Measurements from ENCODE around the gene PRKN. TPM values are rescaled to one million over a fixed set of nuclear protein-coding genes. Genes with fewer than 3 reads are reported as not detected.

PRKN gene
- total RNA-seq, 1 experiment from 2014 or later: 1.2 TPM

- ChIA-PET CTCF (no interaction called here), POLR2A (ENCODE audit: low non-redundant PET) (no interaction called here)
- Histone ChIP-seq H3K36me3 (ENCODE audit: insufficient read depth, low read length, poor library complexity, severe bottlenecking) (no peaks in the 10 kb centered on the region), H3K4me1 (ENCODE audit: insufficient read depth, low read length, poor library complexity, severe bottlenecking) (no peaks in the 10 kb centered on the region), H3K27me3 (replicated peaks; ENCODE audit: insufficient read depth, low read depth, low read length, poor library complexity) (no peaks in the 10 kb centered on the region), H3K9me3 (ENCODE audit: low read depth, low read length, poor library complexity, severe bottlenecking) (no peaks in the 10 kb centered on the region), H3K27ac (ENCODE audit: low read depth, low read length, poor library complexity, severe bottlenecking) (no peak overlapping the region), H3K4me3 (ENCODE audit: low read depth, low read length, poor library complexity, severe bottlenecking) (no peak overlapping the region)
- BruUV-seq (replicated peaks): no TSS peak
- no peak for TF ChIP-seq EZH2 (IDR thresholded peaks at IDR 0.05; ENCODE audit: borderline replicate concordance, low read depth, low read length, poor library complexity, severe bottlenecking)
- no peak for DNase-seq (ENCODE audit: low spot score)
- intact Hi-C loops (cut with micrococcal nuclease; ENCODE audit: unreplicated experiment): no loop called here
These were observed 572.6 kb downstream of the PRKN start for GRCh38 chr6:162154930-162155329.

GRCh38 chr6:162154001-162154400 lies 573.6 kb downstream of the PRKN start:
- POLR2A ChIA-PET (ENCODE audit: low non-redundant PET): no interaction called here
- no TSS peak for BruUV-seq (replicated peaks)
- CTCF ChIA-PET: no interaction called here

GRCh38 chr6:162153120-162153519 lies 574.4 kb downstream of the PRKN start:
- TF ChIP-seq CTCF (conservative IDR thresholded peaks at IDR 0.05; ENCODE audit: low read depth, low read length): no peak
- no peak for TF ChIP-seq EZH2 (IDR thresholded peaks at IDR 0.05; ENCODE audit: borderline replicate concordance, low read depth, low read length, poor library complexity, severe bottlenecking)
- no peak for DNase-seq (ENCODE audit: low spot score)
- intact Hi-C loops (cut with micrococcal nuclease; ENCODE audit: unreplicated experiment): no loop called here
- no peaks in the 10 kb centered on the region for H3K36me3 ChIP-seq (ENCODE audit: insufficient read depth, low read length, poor library complexity, severe bottlenecking)
- no peak overlapping the region for H3K4me3 ChIP-seq (ENCODE audit: low read depth, low read length, poor library complexity, severe bottlenecking)
- CTCF ChIA-PET: no interaction called here
- POLR2A ChIA-PET (ENCODE audit: low non-redundant PET): no interaction called here
- H3K4me1 ChIP-seq (ENCODE audit: insufficient read depth, low read length, poor library complexity, severe bottlenecking): no peaks in the 10 kb centered on the region
- no peaks in the 10 kb centered on the region for H3K9me3 ChIP-seq (ENCODE audit: low read depth, low read length, poor library complexity, severe bottlenecking)
- no peaks in the 10 kb centered on the region for H3K27me3 ChIP-seq (replicated peaks; ENCODE audit: insufficient read depth, low read depth, low read length, poor library complexity)
- BruUV-seq (replicated peaks): no TSS peak
- no peak overlapping the region for H3K27ac ChIP-seq (ENCODE audit: low read depth, low read length, poor library complexity, severe bottlenecking)

More at GRCh38 chr6:162154001-162154400, 573.6 kb downstream of the PRKN start:
- Histone ChIP-seq H3K27me3 (replicated peaks; ENCODE audit: insufficient read depth, low read depth, low read length, poor library complexity) (no peaks in the 10 kb centered on the region), H3K9me3 (ENCODE audit: low read depth, low read length, poor library complexity, severe bottlenecking) (no peaks in the 10 kb centered on the region), H3K27ac (ENCODE audit: low read depth, low read length, poor library complexity, severe bottlenecking) (no peak overlapping the region), H3K36me3 (ENCODE audit: insufficient read depth, low read length, poor library complexity, severe bottlenecking) (no peaks in the 10 kb centered on the region), H3K4me1 (ENCODE audit: insufficient read depth, low read length, poor library complexity, severe bottlenecking) (no peaks in the 10 kb centered on the region), H3K4me3 (ENCODE audit: low read depth, low read length, poor library complexity, severe bottlenecking) (no peak overlapping the region)
- intact Hi-C loops (cut with micrococcal nuclease; ENCODE audit: unreplicated experiment): no loop called here
- no peak for TF ChIP-seq CTCF (conservative IDR thresholded peaks at IDR 0.05; ENCODE audit: low read depth, low read length)
- no peak for TF ChIP-seq EZH2 (IDR thresholded peaks at IDR 0.05; ENCODE audit: borderline replicate concordance, low read depth, low read length, poor library complexity, severe bottlenecking)
- no peak for DNase-seq (ENCODE audit: low spot score)

- no peak overlapping the region for H3K4me3 ChIP-seq (ENCODE audit: low read depth, low read length, poor library complexity, severe bottlenecking)
- H3K9me3 ChIP-seq (ENCODE audit: low read depth, low read length, poor library complexity, severe bottlenecking): no peaks in the 10 kb centered on the region
- no peaks in the 10 kb centered on the region for H3K27me3 ChIP-seq (replicated peaks; ENCODE audit: insufficient read depth, low read depth, low read length, poor library complexity)
- H3K4me1 ChIP-seq (ENCODE audit: insufficient read depth, low read length, poor library complexity, severe bottlenecking): no peaks in the 10 kb centered on the region
- BruUV-seq (replicated peaks): no TSS peak
- POLR2A ChIA-PET (ENCODE audit: low non-redundant PET): no interaction called here
- intact Hi-C loops (cut with micrococcal nuclease; ENCODE audit: unreplicated experiment): no loop called here
- no peak overlapping the region for H3K27ac ChIP-seq (ENCODE audit: low read depth, low read length, poor library complexity, severe bottlenecking)
- no peak for DNase-seq (ENCODE audit: low spot score)
- CTCF ChIA-PET: no interaction called here
- H3K36me3 ChIP-seq (ENCODE audit: insufficient read depth, low read length, poor library complexity, severe bottlenecking): no peaks in the 10 kb centered on the region
- TF ChIP-seq CTCF (conservative IDR thresholded peaks at IDR 0.05; ENCODE audit: low read depth, low read length) (no peak), EZH2 (IDR thresholded peaks at IDR 0.05; ENCODE audit: borderline replicate concordance, low read depth, low read length, poor library complexity, severe bottlenecking) (no peak)
These were observed 576.4 kb downstream of the PRKN start for GRCh38 chr6:162151021-162151665.

Measured in A673 (cell line).